SK-N-SH (cell line): ENCODE data around the gene ZNG1A.
"Not testable (repeated sequence)": the region's sequence is repeated elsewhere in the genome, so short reads cannot be mapped to it uniquely, and the experiment has no call there.

Source experiments
- FOSL2 ChIP-seq: IDR thresholded peaks from 2 replicates; pipeline ENCODE4 v1.4.0; 2012; ENCODE audit warnings: low read depth, mild to moderate bottlenecking, moderate library complexity, borderline replicate concordance
- MAX ChIP-seq: IDR thresholded peaks from 2 replicates; pipeline ENCODE4 v1.4.0; 2012; ENCODE audit warnings: low read depth
- MXI1 ChIP-seq: IDR thresholded peaks from 2 replicates; pipeline ENCODE4 v1.6.1; 2012; ENCODE audit warnings: mild to moderate bottlenecking, low read depth, low read length, improper control_type of control experiment
- POLR2AphosphoS5 ChIP-seq: IDR thresholded peaks from 2 replicates; pipeline ENCODE4 v1.6.1; 2012; ENCODE audit warnings: low read depth, low read length
- TAF1 ChIP-seq: IDR thresholded peaks from 2 replicates; pipeline ENCODE4 v1.6.1; 2012; ENCODE audit warnings: low read depth, mild to moderate bottlenecking, low read length, moderate library complexity, borderline replicate concordance
- TF ChIP-seq, protein P1 (sequence below): IDR thresholded peaks from 2 replicates; pipeline ENCODE4 v1.4.0; 2012; ENCODE audit warnings: low read depth, borderline replicate concordance
- TF ChIP-seq, protein P2 (sequence below): fragments of 200-600 bp; sonication (generic); IDR thresholded peaks from 2 replicates; pipeline ENCODE4 v1.6.1; 2017; ENCODE audit warnings: antibody characterized with exemption, mild to moderate bottlenecking, moderate library complexity
- TF ChIP-seq, protein P3 (sequence below): IDR thresholded peaks from 2 replicates; pipeline ENCODE4; 2012
- TF ChIP-seq, protein P4 (sequence below): fragments of 150-350 bp; IDR thresholded peaks from 2 replicates; pipeline ENCODE4 v1.6.1; 2016; ENCODE audit warnings: mild to moderate bottlenecking, low read depth, low read length

- TF ChIP-seq FOSL2, POLR2AphosphoS5, TAF1, MAX, MXI1: not testable (repeated sequence)
- TF ChIP-seq, protein P1, sequence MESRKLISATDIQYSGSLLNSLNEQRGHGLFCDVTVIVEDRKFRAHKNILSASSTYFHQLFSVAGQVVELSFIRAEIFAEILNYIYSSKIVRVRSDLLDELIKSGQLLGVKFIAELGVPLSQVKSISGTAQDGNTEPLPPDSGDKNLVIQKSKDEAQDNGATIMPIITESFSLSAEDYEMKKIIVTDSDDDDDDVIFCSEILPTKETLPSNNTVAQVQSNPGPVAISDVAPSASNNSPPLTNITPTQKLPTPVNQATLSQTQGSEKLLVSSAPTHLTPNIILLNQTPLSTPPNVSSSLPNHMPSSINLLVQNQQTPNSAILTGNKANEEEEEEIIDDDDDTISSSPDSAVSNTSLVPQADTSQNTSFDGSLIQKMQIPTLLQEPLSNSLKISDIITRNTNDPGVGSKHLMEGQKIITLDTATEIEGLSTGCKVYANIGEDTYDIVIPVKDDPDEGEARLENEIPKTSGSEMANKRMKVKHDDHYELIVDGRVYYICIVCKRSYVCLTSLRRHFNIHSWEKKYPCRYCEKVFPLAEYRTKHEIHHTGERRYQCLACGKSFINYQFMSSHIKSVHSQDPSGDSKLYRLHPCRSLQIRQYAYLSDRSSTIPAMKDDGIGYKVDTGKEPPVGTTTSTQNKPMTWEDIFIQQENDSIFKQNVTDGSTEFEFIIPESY, result not testable (repeated sequence)
- TF ChIP-seq, protein P2, sequence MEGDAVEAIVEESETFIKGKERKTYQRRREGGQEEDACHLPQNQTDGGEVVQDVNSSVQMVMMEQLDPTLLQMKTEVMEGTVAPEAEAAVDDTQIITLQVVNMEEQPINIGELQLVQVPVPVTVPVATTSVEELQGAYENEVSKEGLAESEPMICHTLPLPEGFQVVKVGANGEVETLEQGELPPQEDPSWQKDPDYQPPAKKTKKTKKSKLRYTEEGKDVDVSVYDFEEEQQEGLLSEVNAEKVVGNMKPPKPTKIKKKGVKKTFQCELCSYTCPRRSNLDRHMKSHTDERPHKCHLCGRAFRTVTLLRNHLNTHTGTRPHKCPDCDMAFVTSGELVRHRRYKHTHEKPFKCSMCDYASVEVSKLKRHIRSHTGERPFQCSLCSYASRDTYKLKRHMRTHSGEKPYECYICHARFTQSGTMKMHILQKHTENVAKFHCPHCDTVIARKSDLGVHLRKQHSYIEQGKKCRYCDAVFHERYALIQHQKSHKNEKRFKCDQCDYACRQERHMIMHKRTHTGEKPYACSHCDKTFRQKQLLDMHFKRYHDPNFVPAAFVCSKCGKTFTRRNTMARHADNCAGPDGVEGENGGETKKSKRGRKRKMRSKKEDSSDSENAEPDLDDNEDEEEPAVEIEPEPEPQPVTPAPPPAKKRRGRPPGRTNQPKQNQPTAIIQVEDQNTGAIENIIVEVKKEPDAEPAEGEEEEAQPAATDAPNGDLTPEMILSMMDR, result not testable (repeated sequence)
- TF ChIP-seq, protein P3, sequence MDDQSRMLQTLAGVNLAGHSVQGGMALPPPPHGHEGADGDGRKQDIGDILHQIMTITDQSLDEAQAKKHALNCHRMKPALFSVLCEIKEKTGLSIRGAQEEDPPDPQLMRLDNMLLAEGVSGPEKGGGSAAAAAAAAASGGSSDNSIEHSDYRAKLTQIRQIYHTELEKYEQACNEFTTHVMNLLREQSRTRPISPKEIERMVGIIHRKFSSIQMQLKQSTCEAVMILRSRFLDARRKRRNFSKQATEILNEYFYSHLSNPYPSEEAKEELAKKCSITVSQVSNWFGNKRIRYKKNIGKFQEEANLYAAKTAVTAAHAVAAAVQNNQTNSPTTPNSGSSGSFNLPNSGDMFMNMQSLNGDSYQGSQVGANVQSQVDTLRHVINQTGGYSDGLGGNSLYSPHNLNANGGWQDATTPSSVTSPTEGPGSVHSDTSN, result not testable (repeated sequence)
- TF ChIP-seq, protein P4, sequence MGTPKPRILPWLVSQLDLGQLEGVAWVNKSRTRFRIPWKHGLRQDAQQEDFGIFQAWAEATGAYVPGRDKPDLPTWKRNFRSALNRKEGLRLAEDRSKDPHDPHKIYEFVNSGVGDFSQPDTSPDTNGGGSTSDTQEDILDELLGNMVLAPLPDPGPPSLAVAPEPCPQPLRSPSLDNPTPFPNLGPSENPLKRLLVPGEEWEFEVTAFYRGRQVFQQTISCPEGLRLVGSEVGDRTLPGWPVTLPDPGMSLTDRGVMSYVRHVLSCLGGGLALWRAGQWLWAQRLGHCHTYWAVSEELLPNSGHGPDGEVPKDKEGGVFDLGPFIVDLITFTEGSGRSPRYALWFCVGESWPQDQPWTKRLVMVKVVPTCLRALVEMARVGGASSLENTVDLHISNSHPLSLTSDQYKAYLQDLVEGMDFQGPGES, result not testable (repeated sequence)
These were observed at the start of gene ZNG1A for GRCh38 chr9:178970-179383.
